NCI-H82 treated with DMSO at 0.1 percent for 48 hours (cell line): ENCODE results near the gene ETNK1.

Source experiments
- DNase-seq: peaks from one replicate; lab custom pipeline; 2025; ENCODE audit not compliant: unreplicated experiment; lab: John Stamatoyannopoulos, UW

ETNK1 gene

DNA sequence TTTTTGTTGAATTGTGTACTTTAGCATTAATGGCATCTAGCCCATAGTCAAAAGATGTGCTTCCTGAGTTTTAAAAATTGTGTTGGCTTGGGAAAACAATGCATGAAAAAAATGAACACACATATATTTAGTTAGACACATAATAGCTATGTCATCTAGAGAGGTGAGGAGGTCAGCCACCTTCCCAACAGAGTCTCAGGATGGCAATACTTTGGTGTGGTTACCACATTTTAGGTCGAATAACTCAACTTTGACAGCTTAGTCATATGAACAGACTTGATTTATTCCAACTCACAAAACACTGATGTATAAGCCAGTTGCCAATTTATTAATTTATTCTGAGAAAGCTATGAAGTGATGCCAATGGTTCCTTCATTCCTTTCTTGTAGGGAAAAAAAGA is 114.0 kb downstream of the ETNK1 start:
- DNase-seq, result no peak
